DMS153 treated with DMSO at 0.1 percent for 48 hours (cell line): ENCODE results near the gene DUSP7.

Source experiments
- DNase-seq: peaks from one replicate; lab custom pipeline; 2025; ENCODE audit not compliant: unreplicated experiment; lab: John Stamatoyannopoulos, UW

The DUSP7 gene

GRCh38 chr3:52068730-52069129 is 12.4 kb upstream of the DUSP7 start:
- DNase-seq, result no peak

- DNase-seq, result no peak
Observed at GRCh38 chr3:52068055-52068571, 11.7 kb upstream of the DUSP7 start.

GRCh38 chr3:52067526-52067925 is 11.2 kb upstream of the DUSP7 start:
- DNase-seq, result no peak

GRCh38 chr3:52067046-52067445 is 10.7 kb upstream of the DUSP7 start:
- no peak for DNase-seq

GRCh38 chr3:52065264-52065756 is 8.9 kb upstream of the DUSP7 start:
- no peak for DNase-seq

GRCh38 chr3:52064561-52064960 is 8.2 kb upstream of the DUSP7 start:
- no peak for DNase-seq

GRCh38 chr3:52063026-52063723 is 6.8 kb upstream of the DUSP7 start:
- DNase-seq, result no peak

GRCh38 chr3:52062505-52062904 is 6.1 kb upstream of the DUSP7 start:
- DNase-seq, result no peak

GRCh38 chr3:52061121-52061910 is 4.9 kb upstream of the DUSP7 start:
- DNase-seq, result no peak

GRCh38 chr3:52059781-52060180 is 3.4 kb upstream of the DUSP7 start:
- DNase-seq, result no peak

GRCh38 chr3:52057812-52058495 is 1.6 kb upstream of the DUSP7 start:
- no peak for DNase-seq

- peak; percentile 65 for DNase-seq
Observed at GRCh38 chr3:52056968-52057811, 819 bp upstream of the DUSP7 start.

GRCh38 chr3:52055537-52056351 is 627 bp downstream of the DUSP7 start:
- DNase-seq, result peak; percentile 5

- DNase-seq, result no peak
Observed at GRCh38 chr3:52054661-52055511, 1.5 kb downstream of the DUSP7 start.

- DNase-seq, result no peak
Observed at GRCh38 chr3:52053307-52054304, 2.8 kb downstream of the DUSP7 start.

- DNase-seq, result no peak
Observed at GRCh38 chr3:52052831-52053306, 3.5 kb downstream of the DUSP7 start.

GRCh38 chr3:52051444-52051843 is 4.9 kb downstream of the DUSP7 start:
- DNase-seq, result no peak
